WTC11 (cell line): ENCODE measurements around the gene OSBPL10. TPM values are rescaled to one million over a fixed set of nuclear protein-coding genes. Genes with fewer than 3 reads are reported as not detected.

ENCODE experiments used
- ATAC-seq: fragments of 200-7000 bp; cut with Tn5 transposase; 2 replicates; pipeline ENCODE4 v1.10.0; 2021; ENCODE audit warnings: mild to moderate bottlenecking, moderate library complexity
- CTCF ChIA-PET: fragments of 300-600 bp; sonication (Branson Sonifier 250); formaldehyde crosslinking; loops from one replicate; lab custom pipeline; 2021; ENCODE audit warnings: antibody characterized with exemption; lab: Charles Lee
- POLR2A ChIA-PET: fragments of 350-600 bp; sonication (Branson Sonifier 250); formaldehyde crosslinking; loops from one replicate; lab custom pipeline; 2021; ENCODE audit warnings: antibody characterized with exemption; lab: Charles Lee
- DNase-seq: peaks from one replicate; pipeline ENCODE4 v3.0.0; 2021; ENCODE audit warnings: low spot score
- H3K27ac Mint-ChIP-seq: 2 replicates; pipeline ENCODE4 v1.8.0; 2021; ENCODE audit warnings: mixed read lengths
- H3K27me3 Mint-ChIP-seq: 2 replicates; pipeline ENCODE4 v1.8.0; 2021; ENCODE audit warnings: low read depth, mild to moderate bottlenecking, moderate library complexity, mixed read lengths
- H3K36me3 Mint-ChIP-seq: 2 replicates; pipeline ENCODE4 v1.8.0; 2021; ENCODE audit warnings: mixed read lengths
- H3K4me1 Mint-ChIP-seq: 2 replicates; pipeline ENCODE4 v1.8.0; 2022; ENCODE audit warnings: mixed read lengths
- H3K4me3 Mint-ChIP-seq: 2 replicates; pipeline ENCODE4 v1.8.0; 2021; ENCODE audit warnings: mild to moderate bottlenecking, moderate library complexity, mixed read lengths
- H3K9me3 Mint-ChIP-seq: 2 replicates; pipeline ENCODE4 v1.8.0; 2021; ENCODE audit warnings: mixed read lengths
- ELF4 ChIP-seq: sonication (generic); formaldehyde crosslinking; IDR thresholded peaks from 2 replicates; pipeline ENCODE4 v1.8.1; 2022; ENCODE audit warnings: low read depth, mild to moderate bottlenecking, moderate library complexity, missing genetic modification reagents
- MYBL2 ChIP-seq: sonication (generic); formaldehyde crosslinking; IDR thresholded peaks from 2 replicates; pipeline ENCODE4 v1.8.1; 2023; ENCODE audit warnings: mild to moderate bottlenecking, moderate library complexity, missing genetic modification reagents
- OVOL2 ChIP-seq: fragments of 250-450 bp; sonication (Bioruptor Pico); IDR thresholded peaks from 2 replicates; pipeline ENCODE4 v1.9.0; 2021; ENCODE audit warnings: mild to moderate bottlenecking, borderline replicate concordance
- SMAD3 ChIP-seq: sonication (generic); formaldehyde crosslinking; IDR thresholded peaks from 2 replicates; pipeline ENCODE4 v1.8.0; 2022; ENCODE audit warnings: missing genetic modification reagents, mild to moderate bottlenecking, borderline replicate concordance
- SMAD4 ChIP-seq: sonication (generic); formaldehyde crosslinking; IDR thresholded peaks from 2 replicates; pipeline ENCODE4 v1.8.0; 2022; ENCODE audit warnings: mild to moderate bottlenecking, missing genetic modification reagents
- SP1 ChIP-seq: sonication (generic); formaldehyde crosslinking; conservative IDR thresholded peaks from 2 replicates; pipeline ENCODE4 v1.8.1; 2022; ENCODE audit warnings: missing genetic modification reagents
- TEAD4 ChIP-seq: sonication (generic); formaldehyde crosslinking; IDR thresholded peaks from 2 replicates; pipeline ENCODE4 v1.8.0; 2022; ENCODE audit warnings: mild to moderate bottlenecking, missing genetic modification reagents
- ZNF232 ChIP-seq: sonication (generic); formaldehyde crosslinking; IDR thresholded peaks from 2 replicates; pipeline ENCODE4 v1.8.0; 2022; ENCODE audit warnings: mild to moderate bottlenecking, missing genetic modification reagents
- ZNF317 ChIP-seq: sonication (generic); formaldehyde crosslinking; IDR thresholded peaks from 2 replicates; pipeline ENCODE4 v1.8.1; 2023; ENCODE audit warnings: low read depth, mild to moderate bottlenecking, moderate library complexity, missing genetic modification reagents, borderline replicate concordance
- total RNA-seq: library from RNA; stranded (reverse); gene quantifications from 3 replicates; pipeline ENCODE4 v1.2.3, GENCODE V29; 2021
- TF ChIP-seq, protein P1 (sequence below): sonication (generic); formaldehyde crosslinking; IDR thresholded peaks from 2 replicates; pipeline ENCODE4 v1.8.1; 2023; ENCODE audit warnings: mild to moderate bottlenecking, missing genetic modification reagents, borderline replicate concordance
- TF ChIP-seq, protein P2 (sequence below): fragments of 250-450 bp; sonication (Bioruptor Pico); IDR thresholded peaks from 2 replicates; pipeline ENCODE4 v2.1.2; 2022; ENCODE audit warnings: mild to moderate bottlenecking, moderate library complexity
- TF ChIP-seq, protein P3 (sequence below): sonication (generic); formaldehyde crosslinking; IDR thresholded peaks from 2 replicates; pipeline ENCODE4 v1.8.0; 2022; ENCODE audit warnings: mild to moderate bottlenecking, missing genetic modification reagents
- TF ChIP-seq, protein P4 (sequence below): fragments of 250-450 bp; sonication (Bioruptor Pico); IDR thresholded peaks from 2 replicates; pipeline ENCODE4 v1.9.0; 2021; ENCODE audit warnings: mild to moderate bottlenecking
- TF ChIP-seq, protein P5 (sequence below): sonication (generic); formaldehyde crosslinking; IDR thresholded peaks from 2 replicates; pipeline ENCODE4 v1.8.0; 2022; ENCODE audit warnings: missing genetic modification reagents

Gene OSBPL10
- total RNA-seq, 1 experiment from 2014 or later, result 84.1 TPM

DNA sequence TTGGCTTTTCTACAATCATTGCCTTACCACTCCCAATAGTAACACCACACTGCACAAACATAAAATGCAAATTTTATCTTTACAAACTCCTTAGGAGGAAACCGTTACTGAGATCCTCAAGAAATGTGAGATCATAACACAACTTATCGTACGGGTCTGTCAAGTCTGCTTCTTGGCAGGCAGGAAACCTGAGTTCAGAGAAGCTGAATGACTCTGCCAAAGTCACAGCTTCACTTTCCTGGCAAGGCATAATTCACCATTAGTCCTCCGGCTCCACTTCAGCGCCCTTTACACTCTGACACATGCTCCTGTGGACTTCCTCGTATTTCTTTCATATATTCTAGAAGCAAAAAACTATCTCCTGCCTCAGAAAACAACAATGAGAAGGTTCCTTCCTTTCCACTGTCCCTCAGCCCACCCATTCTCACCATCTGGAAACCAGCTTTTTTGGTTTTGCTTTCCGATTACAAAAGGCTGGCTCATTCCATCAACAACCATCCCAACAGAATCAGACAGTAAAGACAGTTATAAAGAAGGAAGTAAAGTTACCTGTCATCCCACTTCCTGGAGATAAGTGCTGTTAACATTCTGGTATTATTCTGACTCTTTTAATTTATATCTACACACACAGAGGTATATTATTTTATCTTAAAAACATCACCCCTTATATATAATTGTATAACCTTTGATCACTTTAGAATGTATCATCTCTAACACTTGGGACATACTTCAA is 225.0 kb downstream of the OSBPL10 start (continued):
- TF ChIP-seq, protein P1, sequence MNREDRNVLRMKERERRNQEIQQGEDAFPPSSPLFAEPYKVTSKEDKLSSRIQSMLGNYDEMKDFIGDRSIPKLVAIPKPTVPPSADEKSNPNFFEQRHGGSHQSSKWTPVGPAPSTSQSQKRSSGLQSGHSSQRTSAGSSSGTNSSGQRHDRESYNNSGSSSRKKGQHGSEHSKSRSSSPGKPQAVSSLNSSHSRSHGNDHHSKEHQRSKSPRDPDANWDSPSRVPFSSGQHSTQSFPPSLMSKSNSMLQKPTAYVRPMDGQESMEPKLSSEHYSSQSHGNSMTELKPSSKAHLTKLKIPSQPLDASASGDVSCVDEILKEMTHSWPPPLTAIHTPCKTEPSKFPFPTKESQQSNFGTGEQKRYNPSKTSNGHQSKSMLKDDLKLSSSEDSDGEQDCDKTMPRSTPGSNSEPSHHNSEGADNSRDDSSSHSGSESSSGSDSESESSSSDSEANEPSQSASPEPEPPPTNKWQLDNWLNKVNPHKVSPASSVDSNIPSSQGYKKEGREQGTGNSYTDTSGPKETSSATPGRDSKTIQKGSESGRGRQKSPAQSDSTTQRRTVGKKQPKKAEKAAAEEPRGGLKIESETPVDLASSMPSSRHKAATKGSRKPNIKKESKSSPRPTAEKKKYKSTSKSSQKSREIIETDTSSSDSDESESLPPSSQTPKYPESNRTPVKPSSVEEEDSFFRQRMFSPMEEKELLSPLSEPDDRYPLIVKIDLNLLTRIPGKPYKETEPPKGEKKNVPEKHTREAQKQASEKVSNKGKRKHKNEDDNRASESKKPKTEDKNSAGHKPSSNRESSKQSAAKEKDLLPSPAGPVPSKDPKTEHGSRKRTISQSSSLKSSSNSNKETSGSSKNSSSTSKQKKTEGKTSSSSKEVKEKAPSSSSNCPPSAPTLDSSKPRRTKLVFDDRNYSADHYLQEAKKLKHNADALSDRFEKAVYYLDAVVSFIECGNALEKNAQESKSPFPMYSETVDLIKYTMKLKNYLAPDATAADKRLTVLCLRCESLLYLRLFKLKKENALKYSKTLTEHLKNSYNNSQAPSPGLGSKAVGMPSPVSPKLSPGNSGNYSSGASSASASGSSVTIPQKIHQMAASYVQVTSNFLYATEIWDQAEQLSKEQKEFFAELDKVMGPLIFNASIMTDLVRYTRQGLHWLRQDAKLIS, result no peak
- TF ChIP-seq, protein P2, sequence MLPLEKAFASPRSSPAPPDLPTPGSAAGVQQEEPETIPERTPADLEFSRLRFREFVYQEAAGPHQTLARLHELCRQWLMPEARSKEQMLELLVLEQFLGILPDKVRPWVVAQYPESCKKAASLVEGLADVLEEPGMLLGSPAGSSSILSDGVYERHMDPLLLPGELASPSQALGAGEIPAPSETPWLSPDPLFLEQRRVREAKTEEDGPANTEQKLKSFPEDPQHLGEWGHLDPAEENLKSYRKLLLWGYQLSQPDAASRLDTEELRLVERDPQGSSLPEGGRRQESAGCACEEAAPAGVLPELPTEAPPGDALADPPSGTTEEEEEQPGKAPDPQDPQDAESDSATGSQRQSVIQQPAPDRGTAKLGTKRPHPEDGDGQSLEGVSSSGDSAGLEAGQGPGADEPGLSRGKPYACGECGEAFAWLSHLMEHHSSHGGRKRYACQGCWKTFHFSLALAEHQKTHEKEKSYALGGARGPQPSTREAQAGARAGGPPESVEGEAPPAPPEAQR (CRISPR knock-in tag), result no peak
- TF ChIP-seq, protein P3, sequence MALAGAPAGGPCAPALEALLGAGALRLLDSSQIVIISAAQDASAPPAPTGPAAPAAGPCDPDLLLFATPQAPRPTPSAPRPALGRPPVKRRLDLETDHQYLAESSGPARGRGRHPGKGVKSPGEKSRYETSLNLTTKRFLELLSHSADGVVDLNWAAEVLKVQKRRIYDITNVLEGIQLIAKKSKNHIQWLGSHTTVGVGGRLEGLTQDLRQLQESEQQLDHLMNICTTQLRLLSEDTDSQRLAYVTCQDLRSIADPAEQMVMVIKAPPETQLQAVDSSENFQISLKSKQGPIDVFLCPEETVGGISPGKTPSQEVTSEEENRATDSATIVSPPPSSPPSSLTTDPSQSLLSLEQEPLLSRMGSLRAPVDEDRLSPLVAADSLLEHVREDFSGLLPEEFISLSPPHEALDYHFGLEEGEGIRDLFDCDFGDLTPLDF (CRISPR knock-in tag), result no peak

DNA sequence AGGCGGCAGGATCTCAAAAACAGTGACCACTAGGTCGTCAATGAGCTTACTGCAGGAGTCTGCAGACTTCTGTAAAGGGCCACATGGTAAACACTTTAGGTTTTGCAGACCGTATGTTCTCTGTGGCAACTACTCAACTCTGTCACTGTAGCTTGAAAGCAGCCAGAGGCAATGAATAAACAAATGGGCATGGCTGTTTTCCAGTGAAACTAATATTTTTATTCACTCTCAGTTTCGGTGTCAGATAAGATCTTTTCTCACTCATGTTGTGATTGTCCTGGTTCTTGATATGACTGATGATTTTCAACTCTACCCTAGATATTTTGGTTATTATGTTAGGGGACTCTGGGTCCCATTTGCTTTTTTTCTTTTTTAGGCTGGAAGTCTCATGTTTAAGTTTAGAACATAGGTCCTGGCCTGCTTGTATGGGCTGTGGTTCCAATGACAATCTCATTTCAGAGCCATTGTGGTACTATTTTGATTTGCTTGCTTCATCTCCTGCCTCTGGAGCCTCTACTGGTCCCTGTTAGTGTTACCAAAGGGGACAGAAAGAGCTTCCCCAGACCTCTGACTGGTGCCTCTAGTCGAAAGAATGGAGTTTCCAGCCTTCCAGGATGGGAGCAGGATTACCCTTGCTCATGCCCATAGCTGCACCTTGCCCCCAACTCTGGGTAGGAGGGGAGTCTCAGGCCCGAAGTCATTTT is 226.3 kb downstream of the OSBPL10 start:
- H3K9me3 Mint-ChIP-seq, result peaks cover 18% of the 10 kb centered on the region
- H3K4me1 Mint-ChIP-seq, result peaks cover 28% of the 10 kb centered on the region
- H3K27ac Mint-ChIP-seq, result no peak overlapping the region
- no peaks in the 10 kb centered on the region for H3K27me3 Mint-ChIP-seq
- H3K4me3 Mint-ChIP-seq, result no peak overlapping the region
- ChIA-PET POLR2A (no interaction called here), CTCF (interaction anchor here (1.1 kb wide), 1 partner anchor 31 kb away, joined by 3 read pairs; no protein-coding TSS in a partner anchor)
- ATAC-seq, result no peak
- no peak for TF ChIP-seq SMAD4 (CRISPR knock-in tag)
- TF ChIP-seq ZNF317 (CRISPR knock-in tag), result no peak
- TF ChIP-seq OVOL2, result no peak
- TF ChIP-seq, protein P4, sequence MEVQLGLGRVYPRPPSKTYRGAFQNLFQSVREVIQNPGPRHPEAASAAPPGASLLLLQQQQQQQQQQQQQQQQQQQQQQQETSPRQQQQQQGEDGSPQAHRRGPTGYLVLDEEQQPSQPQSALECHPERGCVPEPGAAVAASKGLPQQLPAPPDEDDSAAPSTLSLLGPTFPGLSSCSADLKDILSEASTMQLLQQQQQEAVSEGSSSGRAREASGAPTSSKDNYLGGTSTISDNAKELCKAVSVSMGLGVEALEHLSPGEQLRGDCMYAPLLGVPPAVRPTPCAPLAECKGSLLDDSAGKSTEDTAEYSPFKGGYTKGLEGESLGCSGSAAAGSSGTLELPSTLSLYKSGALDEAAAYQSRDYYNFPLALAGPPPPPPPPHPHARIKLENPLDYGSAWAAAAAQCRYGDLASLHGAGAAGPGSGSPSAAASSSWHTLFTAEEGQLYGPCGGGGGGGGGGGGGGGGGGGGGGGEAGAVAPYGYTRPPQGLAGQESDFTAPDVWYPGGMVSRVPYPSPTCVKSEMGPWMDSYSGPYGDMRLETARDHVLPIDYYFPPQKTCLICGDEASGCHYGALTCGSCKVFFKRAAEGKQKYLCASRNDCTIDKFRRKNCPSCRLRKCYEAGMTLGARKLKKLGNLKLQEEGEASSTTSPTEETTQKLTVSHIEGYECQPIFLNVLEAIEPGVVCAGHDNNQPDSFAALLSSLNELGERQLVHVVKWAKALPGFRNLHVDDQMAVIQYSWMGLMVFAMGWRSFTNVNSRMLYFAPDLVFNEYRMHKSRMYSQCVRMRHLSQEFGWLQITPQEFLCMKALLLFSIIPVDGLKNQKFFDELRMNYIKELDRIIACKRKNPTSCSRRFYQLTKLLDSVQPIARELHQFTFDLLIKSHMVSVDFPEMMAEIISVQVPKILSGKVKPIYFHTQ, result no peak
- no peak for TF ChIP-seq ZNF232 (CRISPR knock-in tag)
- no peak for TF ChIP-seq SP1 (CRISPR knock-in tag)
- no peak for TF ChIP-seq ELF4 (CRISPR knock-in tag)
- no peak for TF ChIP-seq MYBL2 (CRISPR knock-in tag)
- TF ChIP-seq, protein P1, result no peak
- no peak for TF ChIP-seq TEAD4 (CRISPR knock-in tag)
- TF ChIP-seq, protein P5, sequence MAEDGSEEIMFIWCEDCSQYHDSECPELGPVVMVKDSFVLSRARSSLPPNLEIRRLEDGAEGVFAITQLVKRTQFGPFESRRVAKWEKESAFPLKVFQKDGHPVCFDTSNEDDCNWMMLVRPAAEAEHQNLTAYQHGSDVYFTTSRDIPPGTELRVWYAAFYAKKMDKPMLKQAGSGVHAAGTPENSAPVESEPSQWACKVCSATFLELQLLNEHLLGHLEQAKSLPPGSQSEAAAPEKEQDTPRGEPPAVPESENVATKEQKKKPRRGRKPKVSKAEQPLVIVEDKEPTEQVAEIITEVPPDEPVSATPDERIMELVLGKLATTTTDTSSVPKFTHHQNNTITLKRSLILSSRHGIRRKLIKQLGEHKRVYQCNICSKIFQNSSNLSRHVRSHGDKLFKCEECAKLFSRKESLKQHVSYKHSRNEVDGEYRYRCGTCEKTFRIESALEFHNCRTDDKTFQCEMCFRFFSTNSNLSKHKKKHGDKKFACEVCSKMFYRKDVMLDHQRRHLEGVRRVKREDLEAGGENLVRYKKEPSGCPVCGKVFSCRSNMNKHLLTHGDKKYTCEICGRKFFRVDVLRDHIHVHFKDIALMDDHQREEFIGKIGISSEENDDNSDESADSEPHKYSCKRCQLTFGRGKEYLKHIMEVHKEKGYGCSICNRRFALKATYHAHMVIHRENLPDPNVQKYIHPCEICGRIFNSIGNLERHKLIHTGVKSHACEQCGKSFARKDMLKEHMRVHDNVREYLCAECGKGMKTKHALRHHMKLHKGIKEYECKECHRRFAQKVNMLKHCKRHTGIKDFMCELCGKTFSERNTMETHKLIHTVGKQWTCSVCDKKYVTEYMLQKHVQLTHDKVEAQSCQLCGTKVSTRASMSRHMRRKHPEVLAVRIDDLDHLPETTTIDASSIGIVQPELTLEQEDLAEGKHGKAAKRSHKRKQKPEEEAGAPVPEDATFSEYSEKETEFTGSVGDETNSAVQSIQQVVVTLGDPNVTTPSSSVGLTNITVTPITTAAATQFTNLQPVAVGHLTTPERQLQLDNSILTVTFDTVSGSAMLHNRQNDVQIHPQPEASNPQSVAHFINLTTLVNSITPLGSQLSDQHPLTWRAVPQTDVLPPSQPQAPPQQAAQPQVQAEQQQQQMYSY, result no peak
- TF ChIP-seq SMAD3 (CRISPR knock-in tag), result no peak
- no peak for DNase-seq
- H3K36me3 Mint-ChIP-seq, result peaks cover 22% of the 10 kb centered on the region
